ENCODE results near the gene SRPK1.

The SRPK1 gene

GRCh38 chr6:35790683-35791082 is 130.2 kb downstream of the SRPK1 start:
- Histone ChIP-seq H3K4me1 (ENCODE audit: control insufficient read depth, insufficient read depth, low read length) (no peaks in the 10 kb centered on the region), H3K4me3 (ENCODE audit: low read length) (no peak overlapping the region), H3K27me3 (ENCODE audit: control insufficient read depth, insufficient read depth, low read length) (peaks cover 83% of the 10 kb centered on the region), H3K9me3 (replicated peaks; ENCODE audit: low read length) (no peaks in the 10 kb centered on the region), H3K36me3 (ENCODE audit: insufficient read depth, low read length) (no peaks in the 10 kb centered on the region), H3K4me2 (ENCODE audit: low read length) (no peak overlapping the region), H3K9ac (ENCODE audit: low read depth, low read length) (no peak overlapping the region)

- H3K4me3 ChIP-seq (ENCODE audit: low read length), result no peak overlapping the region
- H3K9me3 ChIP-seq (replicated peaks; ENCODE audit: low read length), result no peaks in the 10 kb centered on the region
- no peaks in the 10 kb centered on the region for H3K4me1 ChIP-seq (ENCODE audit: control insufficient read depth, insufficient read depth, low read length)
- H3K27me3 ChIP-seq (ENCODE audit: control insufficient read depth, insufficient read depth, low read length), result peaks cover 79% of the 10 kb centered on the region
- no peak overlapping the region for H3K4me2 ChIP-seq (ENCODE audit: low read length)
- no peak overlapping the region for H3K9ac ChIP-seq (ENCODE audit: low read depth, low read length)
- no peaks in the 10 kb centered on the region for H3K36me3 ChIP-seq (ENCODE audit: insufficient read depth, low read length)
These were observed 132.4 kb downstream of the SRPK1 start for GRCh38 chr6:35788423-35788982.

- Histone ChIP-seq H3K4me2 (ENCODE audit: low read length) (no peak overlapping the region), H3K9ac (ENCODE audit: low read depth, low read length) (no peak overlapping the region), H3K27me3 (ENCODE audit: control insufficient read depth, insufficient read depth, low read length) (peaks cover 72% of the 10 kb centered on the region)
These were observed 133.4 kb downstream of the SRPK1 start for GRCh38 chr6:35787266-35788218.

GRCh38 chr6:35786810-35787209 is 134.1 kb downstream of the SRPK1 start:
- no peak overlapping the region for H3K9ac ChIP-seq (ENCODE audit: low read depth, low read length)
- no peak overlapping the region for H3K4me2 ChIP-seq (ENCODE audit: low read length)
- H3K9me3 ChIP-seq (replicated peaks; ENCODE audit: low read length), result no peaks in the 10 kb centered on the region
- H3K4me1 ChIP-seq (ENCODE audit: control insufficient read depth, insufficient read depth, low read length), result no peaks in the 10 kb centered on the region
- no peak overlapping the region for H3K4me3 ChIP-seq (ENCODE audit: low read length)
- no peaks in the 10 kb centered on the region for H3K36me3 ChIP-seq (ENCODE audit: insufficient read depth, low read length)
- peaks cover 73% of the 10 kb centered on the region for H3K27me3 ChIP-seq (ENCODE audit: control insufficient read depth, insufficient read depth, low read length)

More at GRCh38 chr6:35787266-35788218, 133.4 kb downstream of the SRPK1 start:
- H3K4me3 ChIP-seq (ENCODE audit: low read length), result no peak overlapping the region
- H3K4me1 ChIP-seq (ENCODE audit: control insufficient read depth, insufficient read depth, low read length), result no peaks in the 10 kb centered on the region
- no peaks in the 10 kb centered on the region for H3K9me3 ChIP-seq (replicated peaks; ENCODE audit: low read length)
- H3K36me3 ChIP-seq (ENCODE audit: insufficient read depth, low read length), result no peaks in the 10 kb centered on the region

- Histone ChIP-seq H3K9ac (ENCODE audit: low read depth, low read length) (no peak overlapping the region), H3K4me3 (ENCODE audit: low read length) (no peak overlapping the region), H3K4me2 (ENCODE audit: low read length) (no peak overlapping the region), H3K36me3 (ENCODE audit: insufficient read depth, low read length) (no peaks in the 10 kb centered on the region), H3K4me1 (ENCODE audit: control insufficient read depth, insufficient read depth, low read length) (no peaks in the 10 kb centered on the region), H3K27me3 (ENCODE audit: control insufficient read depth, insufficient read depth, low read length) (peaks cover 75% of the 10 kb centered on the region), H3K9me3 (replicated peaks; ENCODE audit: low read length) (no peaks in the 10 kb centered on the region)
These were observed 134.6 kb downstream of the SRPK1 start for GRCh38 chr6:35786272-35786671.

GRCh38 chr6:35784200-35784599 is 136.7 kb downstream of the SRPK1 start:
- no peaks in the 10 kb centered on the region for H3K4me1 ChIP-seq (ENCODE audit: control insufficient read depth, insufficient read depth, low read length)
- H3K4me3 ChIP-seq (ENCODE audit: low read length), result no peak overlapping the region
- H3K36me3 ChIP-seq (ENCODE audit: insufficient read depth, low read length), result no peaks in the 10 kb centered on the region
- no peak overlapping the region for H3K4me2 ChIP-seq (ENCODE audit: low read length)
- no peaks in the 10 kb centered on the region for H3K9me3 ChIP-seq (replicated peaks; ENCODE audit: low read length)
- H3K27me3 ChIP-seq (ENCODE audit: control insufficient read depth, insufficient read depth, low read length), result peaks cover 73% of the 10 kb centered on the region
- no peak overlapping the region for H3K9ac ChIP-seq (ENCODE audit: low read depth, low read length)
